WTC11 (cell line): ENCODE data around the gene RAD23A. TPM values are rescaled to one million over a fixed set of nuclear protein-coding genes. Genes with fewer than 3 reads are reported as not detected.

Experiments
- CREB1 ChIP-seq: sonication (generic); formaldehyde crosslinking; IDR thresholded peaks from 2 replicates; pipeline ENCODE4 v1.8.0; 2023; ENCODE audit warnings: mild to moderate bottlenecking, missing genetic modification reagents
- CREM ChIP-seq: sonication (generic); formaldehyde crosslinking; IDR thresholded peaks from 2 replicates; pipeline ENCODE4 v1.8.1; 2022; ENCODE audit warnings: mild to moderate bottlenecking, missing genetic modification reagents, moderate library complexity
- ELF4 ChIP-seq: sonication (generic); formaldehyde crosslinking; IDR thresholded peaks from 2 replicates; pipeline ENCODE4 v1.8.1; 2022; ENCODE audit warnings: low read depth, mild to moderate bottlenecking, moderate library complexity, missing genetic modification reagents
- EMX1 ChIP-seq: fragments of 250-450 bp; sonication (Bioruptor Pico); IDR thresholded peaks from 2 replicates; pipeline ENCODE4 v1.8.0; 2021; ENCODE audit warnings: mild to moderate bottlenecking
- IRF1 ChIP-seq: sonication (generic); formaldehyde crosslinking; IDR thresholded peaks from 2 replicates; pipeline ENCODE4 v1.8.0; 2023; ENCODE audit warnings: missing genetic modification reagents
- IRF2 ChIP-seq: sonication (generic); formaldehyde crosslinking; IDR thresholded peaks from 2 replicates; pipeline ENCODE4 v1.8.0; 2022; ENCODE audit warnings: low read depth, missing genetic modification reagents, borderline replicate concordance
- MXD4 ChIP-seq: fragments of 250-450 bp; sonication (Bioruptor Pico); IDR thresholded peaks from 2 replicates; pipeline ENCODE4 v1.8.0; 2021; ENCODE audit warnings: mild to moderate bottlenecking, moderate library complexity, borderline replicate concordance
- NR1H2 ChIP-seq: sonication (generic); formaldehyde crosslinking; IDR thresholded peaks from 2 replicates; pipeline ENCODE4 v1.9.0; 2021; ENCODE audit warnings: mild to moderate bottlenecking, moderate library complexity, missing genetic modification reagents
- PREB ChIP-seq: sonication (generic); formaldehyde crosslinking; IDR thresholded peaks from 2 replicates; pipeline ENCODE4 v1.8.1; 2022; ENCODE audit warnings: mild to moderate bottlenecking, missing genetic modification reagents, moderate library complexity, borderline replicate concordance
- PRRX2 ChIP-seq: fragments of 250-450 bp; sonication (Bioruptor Pico); IDR thresholded peaks from 2 replicates; pipeline ENCODE4 v1.8.0; 2021; ENCODE audit warnings: mild to moderate bottlenecking
- SMAD4 ChIP-seq: sonication (generic); formaldehyde crosslinking; IDR thresholded peaks from 2 replicates; pipeline ENCODE4 v1.8.0; 2022; ENCODE audit warnings: mild to moderate bottlenecking, missing genetic modification reagents
- ZNF263 ChIP-seq: sonication (generic); formaldehyde crosslinking; IDR thresholded peaks from 2 replicates; pipeline ENCODE4 v1.8.1; 2022; ENCODE audit warnings: low read depth, mild to moderate bottlenecking, moderate library complexity, missing genetic modification reagents
- ZNF396 ChIP-seq: fragments of 250-450 bp; sonication (Bioruptor Pico); IDR thresholded peaks from 2 replicates; pipeline ENCODE4 v1.8.0; 2021; ENCODE audit warnings: mild to moderate bottlenecking, moderate library complexity, borderline replicate concordance
- total RNA-seq: library from RNA; stranded (reverse); gene quantifications from 3 replicates; pipeline ENCODE4 v1.2.3, GENCODE V29; 2021
- TF ChIP-seq, protein P1 (sequence below): fragments of 250-450 bp; sonication (Bioruptor Pico); IDR thresholded peaks from 2 replicates; pipeline ENCODE4 v1.9.0; 2021; ENCODE audit warnings: mild to moderate bottlenecking
- TF ChIP-seq, protein P2 (sequence below): sonication (generic); formaldehyde crosslinking; IDR thresholded peaks from 2 replicates; pipeline ENCODE4 v1.8.1; 2023; ENCODE audit warnings: mild to moderate bottlenecking, missing genetic modification reagents
- TF ChIP-seq, protein P3 (sequence below): sonication (generic); formaldehyde crosslinking; IDR thresholded peaks from 2 replicates; pipeline ENCODE4 v1.8.0; 2022; ENCODE audit warnings: mild to moderate bottlenecking, missing genetic modification reagents
- TF ChIP-seq, protein P4 (sequence below): sonication (generic); formaldehyde crosslinking; IDR thresholded peaks from 2 replicates; pipeline ENCODE4 v1.8.0; 2023; ENCODE audit warnings: missing genetic modification reagents, mild to moderate bottlenecking, borderline replicate concordance
- TF ChIP-seq, protein P5 (sequence below): sonication (generic); formaldehyde crosslinking; IDR thresholded peaks from 2 replicates; pipeline ENCODE4 v1.8.1; 2022; ENCODE audit warnings: missing genetic modification reagents, borderline replicate concordance
- TF ChIP-seq, protein P6 (sequence below): sonication (generic); formaldehyde crosslinking; IDR thresholded peaks from 2 replicates; pipeline ENCODE4 v1.8.0; 2022; ENCODE audit warnings: missing genetic modification reagents

The RAD23A gene
- total RNA-seq, 1 experiment from 2014 or later: 84.3 TPM

GRCh38 chr19:12933287-12934072 is 12.2 kb upstream of the RAD23A start, which contains the start of gene FARSA (continued):
- TF ChIP-seq CREB1 (CRISPR knock-in tag) (no peak), CREM (CRISPR knock-in tag) (peak; percentile 63; the same call in 1 of the 2 replicates), ELF4 (CRISPR knock-in tag) (no peak), IRF2 (CRISPR knock-in tag) (no peak; the same call in 1 of the 2 replicates), IRF1 (CRISPR knock-in tag) (no peak), EMX1 (no peak), MXD4 (CRISPR knock-in tag) (no peak), SMAD4 (CRISPR knock-in tag) (no peak), PREB (CRISPR knock-in tag) (0 out of 2 replicates have a peak, but pooled peaks have one; percentile 24), ZNF263 (CRISPR knock-in tag) (no peak), ZNF396 (no peak), PRRX2 (CRISPR knock-in tag) (no peak), NR1H2 (no peak)
- TF ChIP-seq, protein P1, sequence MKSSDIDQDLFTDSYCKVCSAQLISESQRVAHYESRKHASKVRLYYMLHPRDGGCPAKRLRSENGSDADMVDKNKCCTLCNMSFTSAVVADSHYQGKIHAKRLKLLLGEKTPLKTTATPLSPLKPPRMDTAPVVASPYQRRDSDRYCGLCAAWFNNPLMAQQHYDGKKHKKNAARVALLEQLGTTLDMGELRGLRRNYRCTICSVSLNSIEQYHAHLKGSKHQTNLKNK (CRISPR knock-in tag): no peak
- TF ChIP-seq, protein P2, sequence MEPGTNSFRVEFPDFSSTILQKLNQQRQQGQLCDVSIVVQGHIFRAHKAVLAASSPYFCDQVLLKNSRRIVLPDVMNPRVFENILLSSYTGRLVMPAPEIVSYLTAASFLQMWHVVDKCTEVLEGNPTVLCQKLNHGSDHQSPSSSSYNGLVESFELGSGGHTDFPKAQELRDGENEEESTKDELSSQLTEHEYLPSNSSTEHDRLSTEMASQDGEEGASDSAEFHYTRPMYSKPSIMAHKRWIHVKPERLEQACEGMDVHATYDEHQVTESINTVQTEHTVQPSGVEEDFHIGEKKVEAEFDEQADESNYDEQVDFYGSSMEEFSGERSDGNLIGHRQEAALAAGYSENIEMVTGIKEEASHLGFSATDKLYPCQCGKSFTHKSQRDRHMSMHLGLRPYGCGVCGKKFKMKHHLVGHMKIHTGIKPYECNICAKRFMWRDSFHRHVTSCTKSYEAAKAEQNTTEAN (CRISPR knock-in tag): no peak
- TF ChIP-seq, protein P3, sequence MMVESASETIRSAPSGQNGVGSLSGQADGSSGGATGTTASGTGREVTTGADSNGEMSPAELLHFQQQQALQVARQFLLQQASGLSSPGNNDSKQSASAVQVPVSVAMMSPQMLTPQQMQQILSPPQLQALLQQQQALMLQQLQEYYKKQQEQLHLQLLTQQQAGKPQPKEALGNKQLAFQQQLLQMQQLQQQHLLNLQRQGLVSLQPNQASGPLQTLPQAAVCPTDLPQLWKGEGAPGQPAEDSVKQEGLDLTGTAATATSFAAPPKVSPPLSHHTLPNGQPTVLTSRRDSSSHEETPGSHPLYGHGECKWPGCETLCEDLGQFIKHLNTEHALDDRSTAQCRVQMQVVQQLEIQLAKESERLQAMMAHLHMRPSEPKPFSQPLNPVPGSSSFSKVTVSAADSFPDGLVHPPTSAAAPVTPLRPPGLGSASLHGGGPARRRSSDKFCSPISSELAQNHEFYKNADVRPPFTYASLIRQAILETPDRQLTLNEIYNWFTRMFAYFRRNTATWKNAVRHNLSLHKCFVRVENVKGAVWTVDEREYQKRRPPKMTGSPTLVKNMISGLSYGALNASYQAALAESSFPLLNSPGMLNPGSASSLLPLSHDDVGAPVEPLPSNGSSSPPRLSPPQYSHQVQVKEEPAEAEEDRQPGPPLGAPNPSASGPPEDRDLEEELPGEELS (CRISPR knock-in tag): peak; percentile 22; the same call in 1 of the 2 replicates
- TF ChIP-seq, protein P4, sequence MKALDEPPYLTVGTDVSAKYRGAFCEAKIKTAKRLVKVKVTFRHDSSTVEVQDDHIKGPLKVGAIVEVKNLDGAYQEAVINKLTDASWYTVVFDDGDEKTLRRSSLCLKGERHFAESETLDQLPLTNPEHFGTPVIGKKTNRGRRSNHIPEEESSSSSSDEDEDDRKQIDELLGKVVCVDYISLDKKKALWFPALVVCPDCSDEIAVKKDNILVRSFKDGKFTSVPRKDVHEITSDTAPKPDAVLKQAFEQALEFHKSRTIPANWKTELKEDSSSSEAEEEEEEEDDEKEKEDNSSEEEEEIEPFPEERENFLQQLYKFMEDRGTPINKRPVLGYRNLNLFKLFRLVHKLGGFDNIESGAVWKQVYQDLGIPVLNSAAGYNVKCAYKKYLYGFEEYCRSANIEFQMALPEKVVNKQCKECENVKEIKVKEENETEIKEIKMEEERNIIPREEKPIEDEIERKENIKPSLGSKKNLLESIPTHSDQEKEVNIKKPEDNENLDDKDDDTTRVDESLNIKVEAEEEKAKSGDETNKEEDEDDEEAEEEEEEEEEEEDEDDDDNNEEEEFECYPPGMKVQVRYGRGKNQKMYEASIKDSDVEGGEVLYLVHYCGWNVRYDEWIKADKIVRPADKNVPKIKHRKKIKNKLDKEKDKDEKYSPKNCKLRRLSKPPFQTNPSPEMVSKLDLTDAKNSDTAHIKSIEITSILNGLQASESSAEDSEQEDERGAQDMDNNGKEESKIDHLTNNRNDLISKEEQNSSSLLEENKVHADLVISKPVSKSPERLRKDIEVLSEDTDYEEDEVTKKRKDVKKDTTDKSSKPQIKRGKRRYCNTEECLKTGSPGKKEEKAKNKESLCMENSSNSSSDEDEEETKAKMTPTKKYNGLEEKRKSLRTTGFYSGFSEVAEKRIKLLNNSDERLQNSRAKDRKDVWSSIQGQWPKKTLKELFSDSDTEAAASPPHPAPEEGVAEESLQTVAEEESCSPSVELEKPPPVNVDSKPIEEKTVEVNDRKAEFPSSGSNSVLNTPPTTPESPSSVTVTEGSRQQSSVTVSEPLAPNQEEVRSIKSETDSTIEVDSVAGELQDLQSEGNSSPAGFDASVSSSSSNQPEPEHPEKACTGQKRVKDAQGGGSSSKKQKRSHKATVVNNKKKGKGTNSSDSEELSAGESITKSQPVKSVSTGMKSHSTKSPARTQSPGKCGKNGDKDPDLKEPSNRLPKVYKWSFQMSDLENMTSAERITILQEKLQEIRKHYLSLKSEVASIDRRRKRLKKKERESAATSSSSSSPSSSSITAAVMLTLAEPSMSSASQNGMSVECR: peak; percentile 64; the same call in 1 of the 2 replicates
- TF ChIP-seq, protein P5, sequence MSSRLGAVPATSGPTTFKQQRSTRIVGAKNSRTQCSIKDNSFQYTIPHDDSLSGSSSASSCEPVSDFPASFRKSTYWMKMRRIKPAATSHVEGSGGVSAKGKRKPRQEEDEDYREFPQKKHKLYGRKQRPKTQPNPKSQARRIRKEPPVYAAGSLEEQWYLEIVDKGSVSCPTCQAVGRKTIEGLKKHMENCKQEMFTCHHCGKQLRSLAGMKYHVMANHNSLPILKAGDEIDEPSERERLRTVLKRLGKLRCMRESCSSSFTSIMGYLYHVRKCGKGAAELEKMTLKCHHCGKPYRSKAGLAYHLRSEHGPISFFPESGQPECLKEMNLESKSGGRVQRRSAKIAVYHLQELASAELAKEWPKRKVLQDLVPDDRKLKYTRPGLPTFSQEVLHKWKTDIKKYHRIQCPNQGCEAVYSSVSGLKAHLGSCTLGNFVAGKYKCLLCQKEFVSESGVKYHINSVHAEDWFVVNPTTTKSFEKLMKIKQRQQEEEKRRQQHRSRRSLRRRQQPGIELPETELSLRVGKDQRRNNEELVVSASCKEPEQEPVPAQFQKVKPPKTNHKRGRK (CRISPR knock-in tag): no peak
- TF ChIP-seq, protein P6, sequence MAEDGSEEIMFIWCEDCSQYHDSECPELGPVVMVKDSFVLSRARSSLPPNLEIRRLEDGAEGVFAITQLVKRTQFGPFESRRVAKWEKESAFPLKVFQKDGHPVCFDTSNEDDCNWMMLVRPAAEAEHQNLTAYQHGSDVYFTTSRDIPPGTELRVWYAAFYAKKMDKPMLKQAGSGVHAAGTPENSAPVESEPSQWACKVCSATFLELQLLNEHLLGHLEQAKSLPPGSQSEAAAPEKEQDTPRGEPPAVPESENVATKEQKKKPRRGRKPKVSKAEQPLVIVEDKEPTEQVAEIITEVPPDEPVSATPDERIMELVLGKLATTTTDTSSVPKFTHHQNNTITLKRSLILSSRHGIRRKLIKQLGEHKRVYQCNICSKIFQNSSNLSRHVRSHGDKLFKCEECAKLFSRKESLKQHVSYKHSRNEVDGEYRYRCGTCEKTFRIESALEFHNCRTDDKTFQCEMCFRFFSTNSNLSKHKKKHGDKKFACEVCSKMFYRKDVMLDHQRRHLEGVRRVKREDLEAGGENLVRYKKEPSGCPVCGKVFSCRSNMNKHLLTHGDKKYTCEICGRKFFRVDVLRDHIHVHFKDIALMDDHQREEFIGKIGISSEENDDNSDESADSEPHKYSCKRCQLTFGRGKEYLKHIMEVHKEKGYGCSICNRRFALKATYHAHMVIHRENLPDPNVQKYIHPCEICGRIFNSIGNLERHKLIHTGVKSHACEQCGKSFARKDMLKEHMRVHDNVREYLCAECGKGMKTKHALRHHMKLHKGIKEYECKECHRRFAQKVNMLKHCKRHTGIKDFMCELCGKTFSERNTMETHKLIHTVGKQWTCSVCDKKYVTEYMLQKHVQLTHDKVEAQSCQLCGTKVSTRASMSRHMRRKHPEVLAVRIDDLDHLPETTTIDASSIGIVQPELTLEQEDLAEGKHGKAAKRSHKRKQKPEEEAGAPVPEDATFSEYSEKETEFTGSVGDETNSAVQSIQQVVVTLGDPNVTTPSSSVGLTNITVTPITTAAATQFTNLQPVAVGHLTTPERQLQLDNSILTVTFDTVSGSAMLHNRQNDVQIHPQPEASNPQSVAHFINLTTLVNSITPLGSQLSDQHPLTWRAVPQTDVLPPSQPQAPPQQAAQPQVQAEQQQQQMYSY: no peak
